Measurements from ENCODE around the gene PEX11B. TPM values are rescaled to one million over a fixed set of nuclear protein-coding genes. Genes with fewer than 3 reads are reported as not detected.

Gene PEX11B
- total and polyA plus RNA-seq, 2 of the 8 experiments (the other 6 are each of a cell fraction or from before 2014, with no cell fraction given), result 9.1 to 15.1 TPM

DNA sequence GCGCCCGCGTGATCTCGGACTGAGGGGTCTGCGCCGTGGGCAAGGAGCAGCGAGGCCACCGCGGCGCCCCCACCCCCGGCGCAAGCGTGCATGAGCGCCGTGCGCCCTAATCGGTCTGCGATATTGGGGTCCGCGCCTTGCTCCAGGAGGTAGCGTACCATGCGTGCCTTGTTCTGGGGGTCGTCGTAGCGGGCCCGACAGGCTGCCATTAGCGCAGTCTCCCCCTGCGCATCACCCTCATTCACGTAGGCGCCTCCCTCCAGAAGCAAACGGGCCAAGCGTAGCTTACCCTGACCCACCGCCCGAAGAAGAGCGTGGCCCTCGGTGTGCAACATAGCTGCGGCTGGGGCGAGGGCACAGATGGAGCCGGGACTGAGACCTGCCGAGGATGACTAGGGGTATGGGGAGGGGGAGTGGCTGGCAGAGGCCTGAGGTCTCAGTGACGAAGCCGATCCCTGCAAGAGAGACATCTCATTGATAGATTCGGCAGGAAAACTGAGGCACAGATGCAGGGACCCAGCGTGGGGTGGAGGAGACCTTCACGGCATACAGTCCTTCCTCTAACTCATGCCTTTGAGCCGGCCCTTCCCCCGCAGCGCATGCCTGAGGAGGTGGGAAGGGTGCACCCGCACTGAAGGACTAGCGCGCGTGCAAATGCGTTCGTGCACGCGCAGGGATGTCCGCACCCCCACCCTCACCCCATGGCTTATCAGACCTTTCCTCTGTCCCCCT is 43.1 kb upstream of the PEX11B start:
- DNase-seq (ENCODE audit: low read depth in 1 of 2, low spot score in 2 of 2) (peak in 1 of 2 experiments; percentile 65), FAIRE-seq (no peak)
- Histone ChIP-seq H4K91ac (replicated peaks; ENCODE audit: insufficient read length, low read length) (no peak overlapping the region), H3K56ac (replicated peaks; ENCODE audit: insufficient read length, low read depth, low read length) (no peak overlapping the region), H4K8ac (ENCODE audit: extremely low read depth, insufficient read depth, low read length) (peak overlapping the region; percentile 22; the same call in 1 of the 2 replicates), H3K4me3 (ENCODE audit: extremely low read depth in 1 of 4, insufficient read depth in 2 of 4, low read depth in 3 of 4, low read length in 4 of 4) (peak overlapping the region; percentile 56 to 85 (median 82)), H3K4me2 (ENCODE audit: insufficient read depth in 1 of 2, low read depth in 2 of 2, low read length in 2 of 2) (peak overlapping the region; percentile 93 to 98), H4K5ac (ENCODE audit: insufficient read length, low read depth, low read length) (no peak overlapping the region), H2BK5ac (ENCODE audit: low read depth, low read length) (no peak overlapping the region), H3K14ac (ENCODE audit: insufficient read length) (no peak overlapping the region), H2AK5ac (ENCODE audit: low read depth, low read length) (no peak overlapping the region), H3K4ac (replicated peaks; ENCODE audit: insufficient read length, low read depth, low read length) (no peak overlapping the region), H3K23ac (ENCODE audit: insufficient read length) (no peak overlapping the region), H3K9me3 (ENCODE audit: insufficient read depth in 2 of 2, low read depth in 1 of 2, low read length in 1 of 2) (no peaks in the 10 kb centered on the region), H4K20me1 (replicated peaks in 1 of 2; ENCODE audit: control insufficient read depth in 1 of 2, insufficient read depth in 2 of 2, low read length in 2 of 2) (peaks cover 0 to 2% of the 10 kb centered on the region in 2 experiments), H3K27ac (ENCODE audit: low read depth, low read length) (no peak overlapping the region), H3K9ac (replicated peaks in 1 of 4; ENCODE audit: extremely low read depth in 1 of 4, low read depth in 3 of 4, low read length in 3 of 4) (no peak overlapping the region), H3K79me1 (ENCODE audit: low read depth, low read length) (no peaks in the 10 kb centered on the region), H3K4me1 (replicated peaks in 1 of 4; ENCODE audit: control insufficient read depth in 3 of 4, insufficient read depth in 4 of 4, low read length in 3 of 4) (peaks cover 0 to 20% (median 11%) of the 10 kb centered on the region in 4 experiments; a peak in 6 of 7 replicates), H2BK12ac (ENCODE audit: low read depth, low read length) (peak overlapping the region; percentile 68; the same call in 1 of the 2 replicates), H3K18ac (ENCODE audit: extremely low read depth, low read length) (no peak overlapping the region; the same call in 1 of the 2 replicates), H2BK120ac (replicated peaks; ENCODE audit: low read depth, low read length) (no peak overlapping the region), H3K27me3 (replicated peaks in 1 of 4; ENCODE audit: control insufficient read depth in 3 of 4, extremely low read depth in 1 of 4, insufficient read depth in 3 of 4, low read length in 3 of 4) (peaks cover 25 to 65% (median 59%) of the 10 kb centered on the region in 4 experiments), H2BK20ac (ENCODE audit: low read length) (no peak overlapping the region), H2AFZ (ENCODE audit: low read length) (peak overlapping the region; percentile 40; the same call in 1 of the 2 replicates), H2BK15ac (ENCODE audit: low read length) (no peak overlapping the region), H3K79me2 (ENCODE audit: control insufficient read depth in 1 of 2, insufficient read depth in 2 of 2, low read length in 2 of 2) (no peaks in the 10 kb centered on the region), H3K36me3 (ENCODE audit: control insufficient read depth in 2 of 4, insufficient read depth in 4 of 4, low read length in 3 of 4) (no peaks in the 10 kb centered on the region), H3K23me2 (ENCODE audit: low read depth, low read length) (peaks cover 25% of the 10 kb centered on the region)
- CTCF ChIA-PET (ENCODE audit: partially characterized antibody), result interaction anchor here (3.6 kb wide), 1 partner anchor 18 kb away, joined by 17 read pairs; no protein-coding TSS in a partner anchor
- peak; percentile 25 for TF ChIP-seq RNF2 (IDR thresholded peaks at IDR 0.05; ENCODE audit: borderline replicate concordance, low read depth, low read length, missing control alignments, poor library complexity, severe bottlenecking)
- TF ChIP-seq SUZ12 (IDR thresholded peaks at IDR 0.05; ENCODE audit: low read length), result peak; percentile 85
- TF ChIP-seq EZH2 (IDR thresholded peaks at IDR 0.05; ENCODE audit: low read depth, low read length, severe bottlenecking), result peak; percentile 68
- TF ChIP-seq, protein P1, sequence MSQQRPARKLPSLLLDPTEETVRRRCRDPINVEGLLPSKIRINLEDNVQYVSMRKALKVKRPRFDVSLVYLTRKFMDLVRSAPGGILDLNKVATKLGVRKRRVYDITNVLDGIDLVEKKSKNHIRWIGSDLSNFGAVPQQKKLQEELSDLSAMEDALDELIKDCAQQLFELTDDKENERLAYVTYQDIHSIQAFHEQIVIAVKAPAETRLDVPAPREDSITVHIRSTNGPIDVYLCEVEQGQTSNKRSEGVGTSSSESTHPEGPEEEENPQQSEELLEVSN (IDR thresholded peaks at IDR 0.05), result peak; percentile 34
- no peak for TF ChIP-seq RAD21 (IDR thresholded peaks at IDR 0.05 in 1 of 2, conservative IDR thresholded peaks at IDR 0.05 in 1 of 2; ENCODE audit: low read depth in 2 of 2, low read length in 2 of 2)
- TF ChIP-seq CTBP2 (IDR thresholded peaks at IDR 0.05; ENCODE audit: borderline replicate concordance, insufficient read depth, insufficient read length, low read length), result peak; percentile 71
- TF ChIP-seq RBBP5 (IDR thresholded peaks at IDR 0.05; ENCODE audit: borderline replicate concordance, low read depth, low read length), result peak; percentile 38; the same call in 1 of the 2 replicates
- TF ChIP-seq, protein P2, sequence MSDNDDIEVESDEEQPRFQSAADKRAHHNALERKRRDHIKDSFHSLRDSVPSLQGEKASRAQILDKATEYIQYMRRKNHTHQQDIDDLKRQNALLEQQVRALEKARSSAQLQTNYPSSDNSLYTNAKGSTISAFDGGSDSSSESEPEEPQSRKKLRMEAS (IDR thresholded peaks at IDR 0.05), result 0 out of 2 replicates have a peak, but pooled peaks have one; percentile 20
- TF ChIP-seq BACH1 (IDR thresholded peaks at IDR 0.05; ENCODE audit: low read length), result no peak
- POLR2A ChIA-PET (ENCODE audit: partially characterized antibody), result interaction anchor here (0.7 to 5.3 kb wide), 4 partner anchors 31 to 41 kb away, joined by 3 to 31 read pairs (median 6); partner anchors contain the start of genes RBM8A and TXNIP
- whole genome bisulfite sequencing, 2 experiments (ENCODE audit: extremely low coverage in 1 of 2, insufficient coverage in 1 of 2, insufficient read length in 1 of 2, insufficient replicate concordance in 2 of 2, low coverage in 1 of 2, low lambda C conversion rate in 2 of 2, missing lambda C conversion rate in 1 of 2), result 4% methylated on average over 57 of the region's 57 CpGs; no CpG with 5 or more reads in 1 of the 2 experiments
